K562 (cell line): ENCODE data around the gene SEPHS1. TPM values are rescaled to one million over a fixed set of nuclear protein-coding genes. Genes with fewer than 3 reads are reported as not detected.
A peak's percentile ranks its signal among the peaks of the same experiment; 100 is the strongest.

ENCODE experiments used
- ATF3 ChIP-seq, 2 experiments: fragments of 450-650 bp in 1 of 2; sonication (generic) in 1 of 2; formaldehyde crosslinking in 1 of 2; IDR thresholded peaks in 1 of 2; conservative IDR thresholded peaks in 1 of 2; 2 replicates each; pipeline versions ENCODE4 v1.6.1 to v1.8.1; 2016 to 2023; ENCODE audit warnings: mild to moderate bottlenecking in 2 of 2, moderate library complexity in 2 of 2, inconsistent platforms in 1 of 2, missing genetic modification reagents in 1 of 2
- CHD1 ChIP-seq: fragments of 200-600 bp; sonication (generic); IDR thresholded peaks from one replicate; pipeline ENCODE4 v1.6.1; 2012; ENCODE audit warnings: mild to moderate bottlenecking, moderate library complexity, low read length, inconsistent platforms
- CREB3 ChIP-seq: fragments of 450-650 bp; conservative IDR thresholded peaks from 2 replicates; pipeline ENCODE4 v1.6.1; 2016; ENCODE audit warnings: missing genetic modification characterization, low read depth, mild to moderate bottlenecking, missing compliant biosample characterization, moderate library complexity
- CREBBP ChIP-seq: IDR thresholded peaks from one replicate; pipeline ENCODE4 v1.6.1; 2012; ENCODE audit warnings: low read depth, mild to moderate bottlenecking, control low read depth, inconsistent platforms, low read length
- CUX1 ChIP-seq: fragments of 200-800 bp; sonication (Bioruptor generic); IDR thresholded peaks from 2 replicates; pipeline ENCODE4 v1.6.1; 2016; ENCODE audit warnings: missing genetic modification characterization, missing compliant biosample characterization
- ELK1 ChIP-seq: sonication (generic); formaldehyde crosslinking; IDR thresholded peaks from 2 replicates; pipeline ENCODE4 v1.8.1; 2022; ENCODE audit warnings: missing genetic modification reagents
- HNRNPH1 ChIP-seq: fragments of 200-400 bp; formaldehyde crosslinking; optimal IDR thresholded peaks from 2 replicates; pipeline ENCODE3; 2017; ENCODE audit warnings: low read depth, mild to moderate bottlenecking, low read length, moderate library complexity
- KAT8 ChIP-seq: fragments of 450-650 bp; IDR thresholded peaks from 2 replicates; pipeline ENCODE4 v1.6.1; 2016; ENCODE audit warnings: low read depth, mild to moderate bottlenecking
- KLF10 ChIP-seq: fragments of 250-450 bp; sonication (Bioruptor Pico); IDR thresholded peaks from 2 replicates; pipeline ENCODE4 v1.6.1; 2021; ENCODE audit warnings: matching md5 sums
- L3MBTL2 ChIP-seq: fragments of 450-650 bp; IDR thresholded peaks from 2 replicates; pipeline ENCODE4 v1.6.1; 2016; ENCODE audit warnings: mild to moderate bottlenecking, moderate library complexity
- NFRKB ChIP-seq: fragments of 450-650 bp; IDR thresholded peaks from 2 replicates; pipeline ENCODE4 v1.6.1; 2016; ENCODE audit warnings: low read depth
- PML ChIP-seq: IDR thresholded peaks from 2 replicates; pipeline ENCODE4 v1.6.1; 2012; ENCODE audit warnings: low read length, inconsistent platforms
- WHSC1 ChIP-seq: IDR thresholded peaks from one replicate; pipeline ENCODE4 v1.6.1; 2012; ENCODE audit warnings: low read length, control low read depth, inconsistent platforms
- ZMIZ1 ChIP-seq, 2 experiments: fragments of 150-350 bp in 1 of 2; IDR thresholded peaks; 2 replicates each; pipeline ENCODE4 v1.6.1; 2012 to 2016; ENCODE audit warnings: low read depth in 2 of 2, low read length in 2 of 2, mild to moderate bottlenecking in 1 of 2, moderate library complexity in 1 of 2
- polyA plus RNA-seq, 8 experiments: library from polyadenylated mRNA; depleted of rRNA in 4 of 8; stranded (reverse) in 5 of 8; unstranded in 3 of 8; fragments of >200 nt; fragmentation: Nextera tagmentation in 2 of 8; fragmentation: Illumina TruSeq in 1 of 8; extraction: Ambion mirVana in 2 of 8; extraction: Trizol in 1 of 8; gene quantifications; 2 replicates each; pipeline versions ENCODE4 v1.2.1 to v1.2.3, GENCODE V29; 2011 to 2014; ENCODE audit warnings: inconsistent platforms in 1 of 8, missing spikeins in 1 of 8
- total RNA-seq, 7 experiments: library from RNA; depleted of rRNA in 6 of 7; stranded (reverse); fragments of >200 nt in 6 of 7; fragmentation: Illumina TruSeq in 2 of 7; extraction: Trizol in 2 of 7; gene quantifications; 2 replicates each; pipeline versions ENCODE4 v1.2.1 to v1.2.3, GENCODE V29; 2011 to 2021; ENCODE audit warnings: low replicate concordance in 1 of 7

SEPHS1 gene
- total and polyA plus RNA-seq, 9 of the 15 experiments (the other 6 are each of a cell fraction or from before 2014, with no cell fraction given) = 14.7 to 82.8 (median 41.8) TPM

- TF ChIP-seq CUX1 = no peak
- no peak for TF ChIP-seq HNRNPH1
- TF ChIP-seq CHD1 = no peak
- no peak for TF ChIP-seq KLF10
- no peak for TF ChIP-seq WHSC1
- peak; percentile 79 for TF ChIP-seq L3MBTL2
- 0 out of 2 replicates have a peak, but pooled peaks have one; percentile 33 for TF ChIP-seq KAT8
- TF ChIP-seq ELK1 (CRISPR knock-in tag) = no peak
- TF ChIP-seq NFRKB = no peak
- TF ChIP-seq CREB3 (tag) = no peak
- TF ChIP-seq ZMIZ1 (IDR thresholded peaks at IDR 0.05; ENCODE audit: low read depth in 2 of 2, low read length in 2 of 2) = no peak
- TF ChIP-seq CREBBP = no peak
- 0 out of 2 replicates have a peak, but pooled peaks have one; percentile 31 for TF ChIP-seq PML
- no peak for TF ChIP-seq ATF3 (IDR thresholded peaks at IDR 0.05)
- no peak for TF ChIP-seq ATF3 (CRISPR knock-in tag; conservative IDR thresholded peaks at IDR 0.05)
These were observed 1.6 kb downstream of the SEPHS1 start (continued) for GRCh38 chr10:13346283-13347042.
